GM12892 (cell line): ENCODE measurements around the gene MEGF9.

Source experiments
- POLR2A ChIP-seq: IDR thresholded peaks from 2 replicates; pipeline ENCODE4 v1.6.1; 2011; ENCODE audit warnings: low read depth, low read length, control low read depth
- POLR2AphosphoS5 ChIP-seq: IDR thresholded peaks from 2 replicates; pipeline ENCODE4 v1.6.1; 2011; ENCODE audit warnings: low read depth, low read length, control low read depth

DNA sequence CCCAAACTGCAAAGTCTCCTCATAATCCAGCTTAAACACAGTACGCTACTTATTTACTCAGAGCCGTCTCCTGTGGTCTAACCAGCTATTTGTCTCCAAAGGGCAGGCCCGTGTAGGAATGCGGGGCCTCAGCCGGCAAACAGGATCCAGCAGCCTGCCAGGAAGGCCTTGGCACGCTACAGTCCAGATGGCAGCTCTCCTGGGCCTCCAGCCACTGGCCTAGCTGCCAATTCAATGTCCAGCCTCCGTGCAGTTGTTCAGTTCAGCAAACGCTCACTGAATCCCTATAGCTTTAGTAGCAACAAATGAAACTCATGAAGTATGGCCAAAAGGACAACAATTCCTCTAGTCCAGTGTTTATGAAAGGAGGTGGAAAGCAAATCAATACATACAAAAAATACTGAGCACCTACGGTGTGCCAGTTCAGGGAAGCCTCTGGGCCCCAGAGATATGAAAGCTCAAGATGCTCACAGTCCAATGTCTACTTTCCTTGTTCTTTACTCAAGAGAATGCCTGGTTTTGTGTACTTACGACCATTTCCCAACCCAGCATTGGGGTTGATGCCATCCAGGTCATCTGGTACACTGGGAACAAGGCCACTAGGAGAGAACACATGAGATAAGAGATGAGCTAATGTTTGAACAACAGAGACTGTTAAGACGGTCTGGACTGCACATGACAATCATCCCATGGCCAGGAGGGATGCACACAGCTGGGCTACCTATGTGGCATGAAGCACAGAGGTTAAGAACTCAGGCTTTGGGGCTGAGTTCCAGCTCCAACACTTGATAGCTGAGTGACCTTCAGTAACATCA lies 142.6 kb downstream of the MEGF9 start:
- TF ChIP-seq POLR2AphosphoS5 (no peak), POLR2A (no peak)
